T47D (cell line): ENCODE measurements around the gene SIRT2.
"Not testable (repeated sequence)": the region's sequence is repeated elsewhere in the genome, so short reads cannot be mapped to it uniquely, and the experiment has no call there.

Experiments
- DNase-seq, 2 experiments: peaks; one replicate each; pipeline versions ENCODE4 v3.0.0 to v3.0.0-alpha.2; 2011 to 2012; ENCODE audit warnings: low read depth in 1 of 2, low spot score in 1 of 2
- JUND ChIP-seq: IDR thresholded peaks from 2 replicates; pipeline ENCODE4 v1.6.1; 2012; ENCODE audit warnings: low read depth
- in situ Hi-C: cut with HindIII; loops from 2 replicates; pipeline ENCODE4 v1.10.0; 2016; ENCODE audit warnings: low sequenced_read_pairs, low pct_unique_long_range_greater_than_20kb

SIRT2 gene

DNA sequence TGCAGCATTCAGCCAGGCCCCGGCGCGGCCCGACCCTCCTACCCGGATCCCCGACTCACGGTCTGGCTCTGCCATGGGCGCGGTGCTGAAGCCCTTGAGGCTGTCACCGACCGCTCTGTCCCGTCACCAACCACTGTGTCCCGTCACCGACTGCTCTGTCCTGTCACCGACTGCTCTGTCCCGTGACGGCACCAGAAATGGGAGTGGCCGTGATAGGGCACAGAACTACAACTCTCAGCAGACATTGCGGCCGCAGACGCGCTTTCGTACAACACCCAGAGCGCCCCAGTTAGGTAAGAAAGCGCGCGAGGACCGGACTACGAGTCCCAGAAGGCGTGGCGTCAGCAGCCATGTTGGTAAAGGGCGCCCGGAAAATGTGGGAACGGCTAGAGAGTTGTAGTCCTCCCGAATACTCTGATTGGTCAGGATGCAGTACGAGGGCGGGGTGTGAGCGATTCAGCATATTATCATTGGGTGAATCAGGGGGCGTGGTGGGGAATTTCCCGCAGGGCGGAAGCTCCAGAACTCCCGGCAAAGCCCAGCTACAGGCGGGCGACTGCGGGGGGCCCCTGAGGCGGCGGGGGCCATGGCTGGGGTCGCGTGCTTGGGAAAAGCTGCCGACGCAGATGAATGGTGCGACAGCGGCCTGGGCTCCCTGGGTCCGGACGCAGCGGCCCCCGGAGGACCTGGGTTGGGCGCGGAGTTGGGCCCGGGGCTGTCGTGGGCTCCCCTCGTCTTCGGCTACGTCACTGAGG lies at the start of gene SIRT2, which contains the start of gene NFKBIB:
SIRT2 (minus strand) TSS at position 172 of the 755 bp plus-strand sequence; CDS start at position 75, 97 bp downstream.
NFKBIB (plus strand) TSS at position 523 of the 755 bp plus-strand sequence; CDS start at position 587, 64 bp downstream.
- TF ChIP-seq JUND, result no peak
- in situ Hi-C loops, result no loop called here
- DNase-seq, result peak; percentile 95 to 100

GRCh38 chr19:38946229-38947010 lies 47.0 kb upstream of the SIRT2 start:
- no peak for TF ChIP-seq JUND
- in situ Hi-C loops, result no loop called here
- no peak for DNase-seq

GRCh38 chr19:38945562-38946228 lies 46.3 kb upstream of the SIRT2 start:
- in situ Hi-C loops, result no loop called here
- no peak for DNase-seq
- TF ChIP-seq JUND, result no peak

GRCh38 chr19:38944981-38945506 lies 45.6 kb upstream of the SIRT2 start:
- in situ Hi-C loops, result no loop called here
- TF ChIP-seq JUND, result no peak
- no peak for DNase-seq

GRCh38 chr19:38942471-38943181 lies 43.2 kb upstream of the SIRT2 start:
- in situ Hi-C loops, result no loop called here
- no peak for TF ChIP-seq JUND
- no peak for DNase-seq

- TF ChIP-seq JUND, result no peak
- no peak for DNase-seq
- in situ Hi-C loops, result no loop called here
Observed at GRCh38 chr19:38941979-38942378, 42.6 kb upstream of the SIRT2 start.

- in situ Hi-C loops, DNase-seq: not testable (repeated sequence)
Observed at GRCh38 chr19:38941466-38941865, 42.0 kb upstream of the SIRT2 start.

DNA sequence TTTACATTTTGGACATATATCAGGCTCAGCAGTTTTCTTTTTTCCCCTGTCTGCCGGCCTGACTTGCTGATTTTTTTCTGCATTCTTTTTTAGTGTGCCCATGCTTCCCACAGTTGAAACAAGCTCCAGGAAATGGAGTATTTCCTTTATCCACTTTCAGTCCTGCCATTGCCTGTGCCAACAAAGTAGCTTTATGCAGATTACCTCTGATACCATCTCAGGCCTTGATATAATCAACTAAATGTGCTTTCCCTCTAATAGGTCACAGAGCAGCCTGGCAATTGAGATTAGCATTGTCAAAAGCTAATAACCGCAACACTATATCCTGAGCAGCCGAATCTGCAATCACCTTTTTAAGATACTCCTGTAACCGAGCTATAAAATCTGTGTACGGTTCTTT lies 40.5 kb upstream of the SIRT2 start:
- no peak for TF ChIP-seq JUND
- no peak for DNase-seq
- in situ Hi-C loops, result no loop called here

- DNase-seq, result no peak
- in situ Hi-C loops, result no loop called here
- TF ChIP-seq JUND, result no peak
Observed at GRCh38 chr19:38933544-38933943, 34.1 kb upstream of the SIRT2 start.

- peak in 1 of 2 experiments; percentile 42 for DNase-seq
- no peak for TF ChIP-seq JUND
- in situ Hi-C loops, result no loop called here
Observed at GRCh38 chr19:38932425-38933179, 33.2 kb upstream of the SIRT2 start.

DNA sequence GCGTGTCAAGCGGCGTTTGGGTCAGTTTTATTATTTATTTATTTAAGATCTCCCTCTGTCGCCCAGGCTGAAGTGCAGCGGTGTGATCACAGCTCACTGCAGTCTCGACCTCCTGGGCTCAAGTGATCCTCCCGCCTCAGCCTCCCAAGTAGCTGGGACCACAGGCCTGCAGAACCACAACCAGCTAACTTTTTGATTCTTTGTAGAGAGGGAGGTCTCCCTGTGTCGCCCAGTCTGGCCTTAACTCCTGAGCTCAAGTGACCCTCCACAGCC lies 32.0 kb upstream of the SIRT2 start:
- no peak for DNase-seq
- TF ChIP-seq JUND, result no peak
- in situ Hi-C loops, result no loop called here
